NCI-H748 (cell line): Measurements from ENCODE around the gene ATP6AP1.
"Not testable (repeated sequence)": the region's sequence is repeated elsewhere in the genome, so short reads cannot be mapped to it uniquely, and the experiment has no call there.

Experiments
- DNase-seq: peaks from one replicate; lab custom pipeline; 2025; ENCODE audit not compliant: unreplicated experiment; lab: John Stamatoyannopoulos, UW

The ATP6AP1 gene

GRCh38 chrX:154428176-154429171 is at the start of gene ATP6AP1:
ATP6AP1 (plus strand) TSS chrX:154428677; CDS start chrX:154428693, 16 bp downstream.
- DNase-seq = peak; percentile 95

GRCh38 chrX:154378799-154379568 is 49.5 kb upstream of the ATP6AP1 start, which contains the start of gene EMD:
EMD (plus strand) TSS chrX:154379295; CDS start chrX:154379485, 190 bp downstream.
- peak; percentile 100 for DNase-seq

GRCh38 chrX:154379569-154379951 is 48.9 kb upstream of the ATP6AP1 start:
- DNase-seq = no peak

GRCh38 chrX:154380153-154380552 is 48.3 kb upstream of the ATP6AP1 start:
- no peak for DNase-seq

GRCh38 chrX:154380787-154381186 is 47.7 kb upstream of the ATP6AP1 start:
- DNase-seq = no peak

GRCh38 chrX:154381271-154381670 is 47.2 kb upstream of the ATP6AP1 start:
- DNase-seq = no peak

GRCh38 chrX:154382483-154383069 is 45.9 kb upstream of the ATP6AP1 start:
- DNase-seq = no peak

- no peak for DNase-seq
These were observed 44.9 kb upstream of the ATP6AP1 start for GRCh38 chrX:154383359-154384283.

- no peak for DNase-seq
These were observed 44.1 kb upstream of the ATP6AP1 start for GRCh38 chrX:154384284-154384892.

GRCh38 chrX:154388094-154388493 is 40.4 kb upstream of the ATP6AP1 start:
- not testable (repeated sequence) for DNase-seq

- not testable (repeated sequence) for DNase-seq
These were observed 39.8 kb upstream of the ATP6AP1 start for GRCh38 chrX:154388649-154389048.

- not testable (repeated sequence) for DNase-seq
These were observed 38.4 kb upstream of the ATP6AP1 start for GRCh38 chrX:154389812-154390747.

GRCh38 chrX:154396363-154396762 is 32.1 kb upstream of the ATP6AP1 start:
- not testable (repeated sequence) for DNase-seq

GRCh38 chrX:154396973-154397887 is 31.2 kb upstream of the ATP6AP1 start:
- peak; percentile 80 for DNase-seq

- DNase-seq = peak; percentile 98
These were observed 30.4 kb upstream of the ATP6AP1 start, which contains the start of gene RPL10 for GRCh38 chrX:154397888-154398667. RPL10 (plus strand) TSS chrX:154398377; CDS start chrX:154398520, 143 bp downstream.

GRCh38 chrX:154398668-154399526 is 29.6 kb upstream of the ATP6AP1 start:
- DNase-seq = peak; percentile 87
